Suprapubic skin (tissue), 3 donors: ENCODE measurements around the gene TNNC1.

Experiments
- CTCF ChIP-seq, 2 donors: fragments of 200-600 bp in 1 of 2; fragments of 450-650 bp in 1 of 2; sonication (generic) in 1 of 2; IDR thresholded peaks; one replicate each; pipeline ENCODE4 v1.5.1; 2016 to 2019; ENCODE audit warnings: antibody characterized with exemption in 2 of 2, mild to moderate bottlenecking in 1 of 2, moderate library complexity in 1 of 2
- POLR2A ChIP-seq, 2 donors: fragments of 450-650 bp; IDR thresholded peaks; one replicate each; pipeline ENCODE4 v1.6.1; 2017; ENCODE audit warnings: antibody characterized with exemption in 2 of 2, mild to moderate bottlenecking in 2 of 2, moderate library complexity in 2 of 2

- TF ChIP-seq POLR2A (IDR thresholded peaks at IDR 0.05) (no peak), CTCF (IDR thresholded peaks at IDR 0.05) (no peak)
Observed at GRCh38 chr3:52430416-52430810, 23.4 kb downstream of the TNNC1 start.
